ENCODE results near the gene SLC2A4RG. TPM values are rescaled to one million over a fixed set of nuclear protein-coding genes. Genes with fewer than 3 reads are reported as not detected.
A peak's percentile ranks its signal among the peaks of the same experiment; 100 is the strongest.

SLC2A4RG gene
- total and polyA plus RNA-seq, 2 of the 13 experiments (the other 11 are each of a cell fraction or from before 2014, with no cell fraction given): 91.4 to 95.9 TPM

- peak; percentile 71; the same call in 1 of the 2 replicates for TF ChIP-seq KIAA2018 (CRISPR knock-in tag; IDR thresholded peaks at IDR 0.05; ENCODE audit: borderline replicate concordance)
- peak; percentile 49; the same call in 1 of the 2 replicates for TF ChIP-seq GMEB1 (CRISPR knock-in tag; IDR thresholded peaks at IDR 0.05; ENCODE audit: borderline replicate concordance)
- peak; percentile 79; the same call in 1 of the 2 replicates for TF ChIP-seq ZNF331 (CRISPR knock-in tag; IDR thresholded peaks at IDR 0.05)
- TF ChIP-seq ZNF780A (CRISPR knock-in tag; IDR thresholded peaks at IDR 0.05): peak; percentile 95
- no peak; the same call in 1 of the 2 replicates for TF ChIP-seq ZBTB49 (CRISPR knock-in tag; IDR thresholded peaks at IDR 0.05; ENCODE audit: borderline replicate concordance)
- TF ChIP-seq ZNF24 (IDR thresholded peaks at IDR 0.05): no peak
- TF ChIP-seq ZNF605 (CRISPR knock-in tag; IDR thresholded peaks at IDR 0.05): 0 out of 2 replicates have a peak, but pooled peaks have one; percentile 11
- peak; percentile 92; the same call in 1 of the 2 replicates for TF ChIP-seq ZNF775 (CRISPR knock-in tag; IDR thresholded peaks at IDR 0.05; ENCODE audit: borderline replicate concordance)
- TF ChIP-seq RFXANK (CRISPR knock-in tag; IDR thresholded peaks at IDR 0.05): no peak
- peak; percentile 56 for TF ChIP-seq ASH2L (IDR thresholded peaks at IDR 0.05; ENCODE audit: insufficient read length, low read depth, low read length)
- peak; percentile 51; the same call in 1 of the 2 replicates for TF ChIP-seq ZNF12 (CRISPR knock-in tag; IDR thresholded peaks at IDR 0.05)
- peak; percentile 26; the same call in 1 of the 2 replicates for TF ChIP-seq GZF1 (CRISPR knock-in tag; IDR thresholded peaks at IDR 0.05)
- TF ChIP-seq ZBTB8A (CRISPR knock-in tag; IDR thresholded peaks at IDR 0.05; ENCODE audit: borderline replicate concordance, low read depth): peak; percentile 40; the same call in 1 of the 2 replicates
- TF ChIP-seq TOE1 (CRISPR knock-in tag; IDR thresholded peaks at IDR 0.05): no peak; the same call in 1 of the 2 replicates
- peak; percentile 85 for TF ChIP-seq ZNF362 (CRISPR knock-in tag; IDR thresholded peaks at IDR 0.05; ENCODE audit: borderline replicate concordance)
Observed at GRCh38 chr20:63737945-63738686, 1.5 kb upstream of the SLC2A4RG start (continued).

All from HepG2 (cell line).